RWPE2 (cell line): ENCODE data around the gene CBLC.
A peak's percentile ranks its signal among the peaks of the same experiment; 100 is the strongest.

Experiments
- ATAC-seq: fragments of 200-7000 bp; cut with Tn5 transposase; 3 replicates; pipeline ENCODE4 v1.9.1; 2021; ENCODE audit warnings: low read depth
- DNase-seq: peaks from one replicate; pipeline ENCODE4 v3.0.0-alpha.2; 2020; ENCODE audit warnings: low spot score
- H3K27ac ChIP-seq: fragments of 450-650 bp; 2 replicates; pipeline ENCODE4 v1.5.1; 2017; ENCODE audit warnings: mild to moderate bottlenecking; ENCODE audit not compliant: poor library complexity, severe bottlenecking
- H3K27me3 ChIP-seq: fragments of 250-450 bp; sonication (Bioruptor Pico); 2 replicates; pipeline ENCODE4 v1.5.1; 2021; ENCODE audit warnings: mild to moderate bottlenecking, moderate library complexity; ENCODE audit not compliant: insufficient read depth, poor library complexity, severe bottlenecking
- H3K36me3 ChIP-seq: fragments of 250-450 bp; sonication (Bioruptor Pico); 2 replicates; pipeline ENCODE4 v1.5.1; 2020; ENCODE audit warnings: low read depth, mild to moderate bottlenecking, moderate library complexity
- H3K4me1 ChIP-seq: fragments of 250-450 bp; sonication (Bioruptor Pico); 2 replicates; pipeline ENCODE4 v1.5.1; 2021; ENCODE audit warnings: mild to moderate bottlenecking, moderate library complexity; ENCODE audit not compliant: insufficient read depth, poor library complexity, severe bottlenecking
- H3K4me3 ChIP-seq: fragments of 250-450 bp; sonication (Bioruptor Pico); 2 replicates; pipeline ENCODE4 v1.5.1; 2021; ENCODE audit warnings: mild to moderate bottlenecking, moderate library complexity; ENCODE audit not compliant: severe bottlenecking
- H3K9me3 ChIP-seq: fragments of 250-450 bp; sonication (Bioruptor Pico); 2 replicates; pipeline ENCODE4 v1.5.1; 2021; ENCODE audit warnings: mild to moderate bottlenecking, moderate library complexity; ENCODE audit not compliant: severe bottlenecking
- CTCF ChIP-seq: fragments of 450-650 bp; IDR thresholded peaks from one replicate; pipeline ENCODE4 v1.5.1; 2017; ENCODE audit warnings: mild to moderate bottlenecking, moderate library complexity; ENCODE audit not compliant: poor library complexity, severe bottlenecking

Gene CBLC

GRCh38 chr19:44820648-44821609 is 43.2 kb downstream of the CBLC start:
- Histone ChIP-seq H3K4me1 (no peaks in the 10 kb centered on the region), H3K4me3 (no peak overlapping the region), H3K27ac (no peak overlapping the region), H3K27me3 (no peaks in the 10 kb centered on the region), H3K36me3 (no peaks in the 10 kb centered on the region), H3K9me3 (no peaks in the 10 kb centered on the region)
- TF ChIP-seq CTCF = no peak
- DNase-seq = no peak
- ATAC-seq = peak; percentile 26; the same call in 1 of the 3 replicates

- H3K9me3 ChIP-seq = no peaks in the 10 kb centered on the region
- H3K27me3 ChIP-seq = no peaks in the 10 kb centered on the region
- no peak for TF ChIP-seq CTCF
- no peaks in the 10 kb centered on the region for H3K36me3 ChIP-seq
- no peaks in the 10 kb centered on the region for H3K4me1 ChIP-seq
- H3K4me3 ChIP-seq = no peak overlapping the region
- H3K27ac ChIP-seq = no peak overlapping the region
- ATAC-seq = no peak; the same call in 2 of the 3 replicates
- no peak for DNase-seq
These were observed 44.5 kb downstream of the CBLC start for GRCh38 chr19:44822177-44822576.

- Histone ChIP-seq H3K36me3 (no peaks in the 10 kb centered on the region), H3K27ac (no peak overlapping the region), H3K9me3 (no peaks in the 10 kb centered on the region), H3K4me1 (no peaks in the 10 kb centered on the region), H3K27me3 (no peaks in the 10 kb centered on the region), H3K4me3 (no peak overlapping the region)
- ATAC-seq (0 out of 3 replicates have a peak, but pooled peaks have one; percentile 13), DNase-seq (no peak)
- no peak for TF ChIP-seq CTCF
These were observed 45.1 kb downstream of the CBLC start for GRCh38 chr19:44822670-44823372.

GRCh38 chr19:44823373-44823698 is 45.6 kb downstream of the CBLC start:
- Histone ChIP-seq H3K9me3 (no peaks in the 10 kb centered on the region), H3K4me3 (no peak overlapping the region), H3K27ac (no peak overlapping the region), H3K4me1 (no peaks in the 10 kb centered on the region), H3K27me3 (no peaks in the 10 kb centered on the region), H3K36me3 (no peaks in the 10 kb centered on the region)
- TF ChIP-seq CTCF = no peak
- DNase-seq (no peak), ATAC-seq (no peak)
